Measurements from ENCODE around the gene ABCE1. TPM values are rescaled to one million over a fixed set of nuclear protein-coding genes. Genes with fewer than 3 reads are reported as not detected.

ABCE1 gene
- total RNA-seq, 1 experiment from 2014 or later, result 73.7 TPM

GRCh38 chr4:145058256-145058655, 39.9 kb upstream of the ABCE1 start:
- BruUV-seq (replicated peaks), result no TSS peak
- no peaks in the 10 kb centered on the region for H3K27me3 ChIP-seq (ENCODE audit: control insufficient read depth, insufficient read depth, low read length)
- TF ChIP-seq POLR2AphosphoS5 (IDR thresholded peaks at IDR 0.05; ENCODE audit: low read depth, low read length) (no peak), REST (IDR thresholded peaks at IDR 0.05; ENCODE audit: insufficient read depth in 1 of 2, low read depth in 2 of 2, low read length in 1 of 2) (no peak), TCF7L2 (IDR thresholded peaks at IDR 0.05; ENCODE audit: low read depth, low read length) (no peak), CTCF (IDR thresholded peaks at IDR 0.05) (no peak), SIN3A (IDR thresholded peaks at IDR 0.05; ENCODE audit: borderline replicate concordance, insufficient read depth, low read depth, low read length) (no peak)
- DNase-seq (ENCODE audit: low read depth, low spot score) (no peak), ATAC-seq (no peak)
- intact Hi-C loops (cut with micrococcal nuclease; ENCODE audit: unreplicated experiment), result no loop called here
- in situ Hi-C loops (cut with HindIII; ENCODE audit: low pct_unique_long_range_greater_than_20kb, low sequenced_read_pairs), result no loop called here
- CTCF ChIA-PET, result no interaction called here
- no peaks in the 10 kb centered on the region for H3K9me3 ChIP-seq (ENCODE audit: control insufficient read depth, insufficient read depth, low read depth, low read length)
- no peak overlapping the region for H3K27ac ChIP-seq (ENCODE audit: low read length)
- no peaks in the 10 kb centered on the region; the same call in 1 of the 2 replicates for H3K36me3 ChIP-seq (ENCODE audit: control insufficient read depth, insufficient read depth, low read length)
- H3K4me1 ChIP-seq (ENCODE audit: control insufficient read depth, insufficient read depth, low read length), result no peaks in the 10 kb centered on the region
- POLR2A ChIA-PET, result no interaction called here
- H3K4me3 ChIP-seq (ENCODE audit: low read depth in 2 of 2, low read length in 2 of 2), result no peak overlapping the region

GRCh38 chr4:145061318-145061920, 36.7 kb upstream of the ABCE1 start:
- in situ Hi-C loops (cut with HindIII; ENCODE audit: low pct_unique_long_range_greater_than_20kb, low sequenced_read_pairs) (no loop called here), intact Hi-C loops (cut with micrococcal nuclease; ENCODE audit: unreplicated experiment) (loop anchor here (2.0 kb wide), 1 partner anchor 887 kb away; no protein-coding TSS in a partner anchor)
- H3K4me1 ChIP-seq (ENCODE audit: control insufficient read depth, insufficient read depth, low read length), result peaks cover 5% of the 10 kb centered on the region
- no peaks in the 10 kb centered on the region for H3K9me3 ChIP-seq (ENCODE audit: control insufficient read depth, insufficient read depth, low read depth, low read length)
- no peak overlapping the region for H3K27ac ChIP-seq (ENCODE audit: low read length)
- TF ChIP-seq CTCF (IDR thresholded peaks at IDR 0.05) (peak; percentile 19; the same call in 1 of the 2 replicates), SIN3A (IDR thresholded peaks at IDR 0.05; ENCODE audit: borderline replicate concordance, insufficient read depth, low read depth, low read length) (no peak)
- ChIA-PET CTCF (no interaction called here), POLR2A (no interaction called here)
- H3K36me3 ChIP-seq (ENCODE audit: control insufficient read depth, insufficient read depth, low read length), result no peaks in the 10 kb centered on the region; the same call in 1 of the 2 replicates
- DNase-seq (ENCODE audit: low read depth, low spot score) (peak; percentile 28), ATAC-seq (no peak; the same call in 1 of the 2 replicates)
- no peak overlapping the region for H3K4me3 ChIP-seq (ENCODE audit: low read depth in 2 of 2, low read length in 2 of 2)
- BruUV-seq (replicated peaks), result no TSS peak
- H3K27me3 ChIP-seq (ENCODE audit: control insufficient read depth, insufficient read depth, low read length), result no peaks in the 10 kb centered on the region

Measured in Panc1 (cell line).